Stomach (tissue), 4 donors: ENCODE data around the gene ATXN2.

Experiments
- POLR2A ChIP-seq, 4 donors: fragments of 450-650 bp; IDR thresholded peaks; one replicate each; pipeline ENCODE4 v1.6.1; 2016; ENCODE audit warnings: antibody characterized with exemption in 4 of 4, control low read depth in 2 of 4, mild to moderate bottlenecking in 1 of 4, moderate library complexity in 1 of 4
- POLR2AphosphoS5 ChIP-seq, 3 donors: sonication (generic); formaldehyde crosslinking; IDR thresholded peaks; one replicate each; pipeline ENCODE4 v1.6.1; 2016; ENCODE audit warnings: antibody characterized with exemption in 3 of 3
- TF ChIP-seq, protein P1 (sequence below), 7 experiments: fragments of 450-650 bp in 4 of 7; fragments of 200-600 bp in 3 of 7; sonication (generic) in 3 of 7; IDR thresholded peaks; one replicate each; pipeline ENCODE4 v1.5.1; 2016 to 2019; ENCODE audit warnings: antibody characterized with exemption in 7 of 7, control low read depth in 2 of 7, mild to moderate bottlenecking in 1 of 7

DNA sequence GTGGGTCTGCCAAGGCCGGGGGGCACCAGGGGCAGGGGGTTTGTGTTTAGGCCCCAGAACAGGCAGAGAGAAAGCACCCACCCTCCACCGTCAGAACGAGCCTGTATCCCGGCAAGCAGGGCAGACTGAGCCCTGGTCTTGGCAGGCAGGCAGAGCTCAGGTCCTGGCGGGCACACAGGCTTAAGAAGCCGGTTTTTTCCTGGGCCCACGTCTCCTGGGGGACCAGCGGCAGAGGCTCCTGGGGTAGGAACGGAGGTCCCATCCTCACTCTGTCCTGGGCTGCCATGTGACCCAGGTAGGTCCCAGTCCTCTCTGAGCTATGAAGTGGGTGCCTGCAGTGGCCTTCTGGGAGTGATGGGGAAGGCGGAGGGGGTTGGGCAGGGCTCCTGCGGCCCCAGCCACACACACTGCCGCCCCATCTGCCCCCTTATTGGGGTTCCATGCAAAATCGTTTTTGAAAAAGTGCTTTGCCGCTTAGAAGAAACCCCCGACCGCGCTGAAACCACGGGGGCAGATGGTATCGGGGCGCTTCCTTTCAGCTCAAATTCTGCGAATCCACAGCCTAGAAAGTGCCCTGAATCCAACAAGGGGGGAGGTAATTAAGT lies 169.2 kb downstream of the ATXN2 start:
- TF ChIP-seq, protein P1, sequence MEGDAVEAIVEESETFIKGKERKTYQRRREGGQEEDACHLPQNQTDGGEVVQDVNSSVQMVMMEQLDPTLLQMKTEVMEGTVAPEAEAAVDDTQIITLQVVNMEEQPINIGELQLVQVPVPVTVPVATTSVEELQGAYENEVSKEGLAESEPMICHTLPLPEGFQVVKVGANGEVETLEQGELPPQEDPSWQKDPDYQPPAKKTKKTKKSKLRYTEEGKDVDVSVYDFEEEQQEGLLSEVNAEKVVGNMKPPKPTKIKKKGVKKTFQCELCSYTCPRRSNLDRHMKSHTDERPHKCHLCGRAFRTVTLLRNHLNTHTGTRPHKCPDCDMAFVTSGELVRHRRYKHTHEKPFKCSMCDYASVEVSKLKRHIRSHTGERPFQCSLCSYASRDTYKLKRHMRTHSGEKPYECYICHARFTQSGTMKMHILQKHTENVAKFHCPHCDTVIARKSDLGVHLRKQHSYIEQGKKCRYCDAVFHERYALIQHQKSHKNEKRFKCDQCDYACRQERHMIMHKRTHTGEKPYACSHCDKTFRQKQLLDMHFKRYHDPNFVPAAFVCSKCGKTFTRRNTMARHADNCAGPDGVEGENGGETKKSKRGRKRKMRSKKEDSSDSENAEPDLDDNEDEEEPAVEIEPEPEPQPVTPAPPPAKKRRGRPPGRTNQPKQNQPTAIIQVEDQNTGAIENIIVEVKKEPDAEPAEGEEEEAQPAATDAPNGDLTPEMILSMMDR (IDR thresholded peaks at IDR 0.05), result no peak
- no peak for TF ChIP-seq POLR2AphosphoS5 (IDR thresholded peaks at IDR 0.05)
- TF ChIP-seq POLR2A (IDR thresholded peaks at IDR 0.05), result no peak
